Gastrocnemius medialis (tissue), 4 donors: ENCODE data around the gene KCNQ5. TPM values are rescaled to one million over a fixed set of nuclear protein-coding genes. Genes with fewer than 3 reads are reported as not detected.

ENCODE experiments used
- ATAC-seq, 2 donors: fragments of 150-250 bp; one replicate each; pipeline ENCODE4 v1.9.1; 2016
- DNase-seq, 2 donors: peaks; one replicate each; pipeline ENCODE4 v3.0.0-alpha.2; 2019
- H3K27ac ChIP-seq, 4 donors: fragments of 200-600 bp; sonication (generic); 1 replicate in 1 of 4; 2 replicates in 3 of 4; pipeline ENCODE4 v1.5.1; 2016 to 2018; ENCODE audit warnings: mild to moderate bottlenecking in 2 of 4, moderate library complexity in 1 of 4
- H3K27me3 ChIP-seq, 3 donors: fragments of 200-600 bp; sonication (generic) in 2 of 3; 1 replicate in 1 of 3; 2 replicates in 2 of 3; pipeline versions ENCODE4 v1.5.1 to v1.6.0; 2016 to 2019; ENCODE audit warnings: mild to moderate bottlenecking in 1 of 3, moderate library complexity in 1 of 3
- H3K36me3 ChIP-seq, 2 donors: fragments of 200-600 bp; sonication (generic) in 1 of 2; one replicate each; pipeline ENCODE4 v1.5.1; 2017 to 2018
- H3K4me1 ChIP-seq, 2 donors: fragments of 200-600 bp; sonication (generic) in 1 of 2; one replicate each; pipeline ENCODE4 v1.5.1; 2016 to 2017; ENCODE audit warnings: mild to moderate bottlenecking in 2 of 2
- H3K4me3 ChIP-seq, 4 donors: fragments of 200-600 bp; sonication (generic) in 3 of 4; 1 replicate in 1 of 4; 2 replicates in 3 of 4; pipeline ENCODE4 v1.5.1; 2016 to 2019; ENCODE audit warnings: mild to moderate bottlenecking in 2 of 4
- H3K9me3 ChIP-seq, 3 donors: fragments of 200-600 bp; sonication (generic) in 2 of 3; 1 replicate in 1 of 3; 2 replicates in 2 of 3; pipeline ENCODE4 v1.5.1; 2016 to 2019
- CTCF ChIP-seq, 5 experiments: fragments of 450-650 bp in 3 of 5; fragments of 200-600 bp in 2 of 5; sonication (generic) in 2 of 5; IDR thresholded peaks in 4 of 5; conservative IDR thresholded peaks in 1 of 5; 1 replicate in 4 of 5; 2 replicates in 1 of 5; pipeline ENCODE4 v1.5.1; 2016 to 2019; ENCODE audit warnings: antibody characterized with exemption in 5 of 5, mild to moderate bottlenecking in 3 of 5, moderate library complexity in 3 of 5
- POLR2A ChIP-seq, 2 donors: fragments of 450-650 bp; IDR thresholded peaks; one replicate each; pipeline ENCODE4 v1.6.1; 2017; ENCODE audit warnings: antibody characterized with exemption in 2 of 2, mild to moderate bottlenecking in 2 of 2, moderate library complexity in 2 of 2
- in situ Hi-C, 4 donors: fragments of 200-750 bp; cut with MboI; loops; one replicate each; pipeline versions ENCODE4 v1.15.0 to v1.8.0; 2017; ENCODE audit warnings: low sequenced_read_pairs in 4 of 4
- intact Hi-C: fragments of 100-400 bp; cut with DNase I; formaldehyde crosslinking; loops from one replicate; pipeline ENCODE4 v1.15.1; 2023; ENCODE audit warnings: low total_unique reads
- total RNA-seq, 4 donors: library from RNA; depleted of rRNA; stranded (reverse); fragments of >200 nt; gene quantifications; one replicate each; pipeline versions ENCODE4 v1.1.0 to v1.2.3, GENCODE V29; 2016

The KCNQ5 gene
- total RNA-seq, 4 donors from 2014 or later, result 5.3 to 19.3 (median 15.1) TPM

GRCh38 chr6:72661411-72661810 is 39.5 kb downstream of the KCNQ5 start:
- Histone ChIP-seq H3K27me3 (no peaks in the 10 kb centered on the region), H3K4me1 (peaks cover 0 to 11% of the 10 kb centered on the region in 2 donors), H3K9me3 (no peaks in the 10 kb centered on the region), H3K4me3 (no peak overlapping the region), H3K36me3 (no peaks in the 10 kb centered on the region), H3K27ac (no peak overlapping the region)
- ATAC-seq, result no peak
- TF ChIP-seq CTCF (IDR thresholded peaks at IDR 0.05 in 4 of 5, conservative IDR thresholded peaks at IDR 0.05 in 1 of 5), result no peak
- no peak for TF ChIP-seq POLR2A (IDR thresholded peaks at IDR 0.05)
- intact Hi-C loops, result no loop called here
- no peak for DNase-seq
- in situ Hi-C loops, result no loop called here

GRCh38 chr6:72665599-72665998 is 43.7 kb downstream of the KCNQ5 start:
- in situ Hi-C loops (no loop called here), intact Hi-C loops (no loop called here)
- H3K4me1 ChIP-seq, result peaks cover 0 to 11% of the 10 kb centered on the region in 2 donors
- TF ChIP-seq CTCF (IDR thresholded peaks at IDR 0.05 in 4 of 5, conservative IDR thresholded peaks at IDR 0.05 in 1 of 5), result peak in 1 of 5 experiments; percentile 5
- no peak for TF ChIP-seq POLR2A (IDR thresholded peaks at IDR 0.05)
- no peaks in the 10 kb centered on the region for H3K9me3 ChIP-seq
- H3K27me3 ChIP-seq, result no peaks in the 10 kb centered on the region
- no peaks in the 10 kb centered on the region for H3K36me3 ChIP-seq
- DNase-seq, result no peak
- H3K4me3 ChIP-seq, result no peak overlapping the region
- ATAC-seq, result peak in 1 of 2 donors; percentile 58
- H3K27ac ChIP-seq, result no peak overlapping the region

- intact Hi-C loops (no loop called here), in situ Hi-C loops (no loop called here)
- H3K4me1 ChIP-seq, result peaks cover 0 to 5% of the 10 kb centered on the region in 2 donors
- H3K36me3 ChIP-seq, result no peaks in the 10 kb centered on the region
- no peak for ATAC-seq
- TF ChIP-seq CTCF (IDR thresholded peaks at IDR 0.05 in 4 of 5, conservative IDR thresholded peaks at IDR 0.05 in 1 of 5) (no peak), POLR2A (IDR thresholded peaks at IDR 0.05) (no peak)
- H3K27ac ChIP-seq, result no peak overlapping the region
- no peaks in the 10 kb centered on the region for H3K9me3 ChIP-seq
- no peak for DNase-seq
- H3K4me3 ChIP-seq, result no peak overlapping the region
- no peaks in the 10 kb centered on the region for H3K27me3 ChIP-seq
Observed at GRCh38 chr6:72669324-72669723, 47.5 kb downstream of the KCNQ5 start.

GRCh38 chr6:72672906-72673305 is 51.0 kb downstream of the KCNQ5 start:
- TF ChIP-seq POLR2A (IDR thresholded peaks at IDR 0.05) (no peak), CTCF (IDR thresholded peaks at IDR 0.05 in 4 of 5, conservative IDR thresholded peaks at IDR 0.05 in 1 of 5) (no peak)
- DNase-seq (no peak), ATAC-seq (no peak)
- in situ Hi-C loops (no loop called here), intact Hi-C loops (no loop called here)
- no peak overlapping the region for H3K4me3 ChIP-seq
- H3K27me3 ChIP-seq, result no peaks in the 10 kb centered on the region
- no peaks in the 10 kb centered on the region for H3K4me1 ChIP-seq
- H3K27ac ChIP-seq, result no peak overlapping the region
- H3K36me3 ChIP-seq, result no peaks in the 10 kb centered on the region
- no peaks in the 10 kb centered on the region for H3K9me3 ChIP-seq

GRCh38 chr6:72674842-72675241 is 53.0 kb downstream of the KCNQ5 start:
- DNase-seq (no peak), ATAC-seq (no peak)
- Histone ChIP-seq H3K36me3 (no peaks in the 10 kb centered on the region), H3K27me3 (no peaks in the 10 kb centered on the region), H3K4me1 (no peaks in the 10 kb centered on the region), H3K27ac (no peak overlapping the region), H3K4me3 (no peak overlapping the region), H3K9me3 (no peaks in the 10 kb centered on the region)
- no peak for TF ChIP-seq POLR2A (IDR thresholded peaks at IDR 0.05)
- TF ChIP-seq CTCF (IDR thresholded peaks at IDR 0.05 in 4 of 5, conservative IDR thresholded peaks at IDR 0.05 in 1 of 5), result no peak
- in situ Hi-C loops (no loop called here), intact Hi-C loops (no loop called here)
